GM21423 (cell line): ENCODE measurements around the gene MCM6.

Experiments
- ATAC-seq: cut with Tn5 transposase; IDR thresholded peaks from one replicate; pipeline ENCODE4 v1.9.1; 2021; ENCODE audit warnings: mild to moderate bottlenecking, moderate library complexity; ENCODE audit not compliant: unreplicated experiment

MCM6 gene

GRCh38 chr2:135791418-135792190 lies 84.6 kb downstream of the MCM6 start:
- no peak for ATAC-seq

- no peak for ATAC-seq
Measured at GRCh38 chr2:135790423-135790822, 85.8 kb downstream of the MCM6 start.
